GM12875 (cell line): ENCODE results near the gene NPL.

Experiments used
- H3K4me3 ChIP-seq: one replicate; pipeline ENCODE4 v1.5.1; 2011; ENCODE audit warnings: low read depth, low read length, control low read depth
- CTCF ChIP-seq: IDR thresholded peaks from 2 replicates; pipeline ENCODE4 v1.5.1; 2011; ENCODE audit warnings: low read depth, mild to moderate bottlenecking, control low read depth, inconsistent platforms, low read length, moderate library complexity, borderline replicate concordance; ENCODE audit not compliant: insufficient read depth

NPL gene

DNA sequence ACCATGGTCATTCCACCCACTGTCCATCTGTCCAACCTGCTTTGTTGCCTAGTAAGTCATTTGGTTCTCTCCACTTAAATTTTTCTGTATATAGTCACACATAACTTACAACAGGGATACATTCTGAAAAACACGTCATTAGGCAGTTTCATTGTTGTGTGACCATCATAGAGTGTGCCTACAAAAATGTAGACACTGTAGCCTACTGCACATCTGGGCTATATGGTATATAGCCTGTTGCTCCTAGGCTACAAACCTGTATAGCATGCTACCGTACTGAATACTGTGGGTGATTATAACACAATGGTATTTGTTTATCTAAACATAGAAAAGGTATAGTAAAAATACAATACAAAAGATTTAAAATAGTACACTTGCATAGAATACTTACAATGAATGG lies 10.0 kb upstream of the NPL start:
- no peak for TF ChIP-seq CTCF
- H3K4me3 ChIP-seq: no peak overlapping the region

- peak; percentile 84 for TF ChIP-seq CTCF
- no peak overlapping the region for H3K4me3 ChIP-seq
These were observed 7.6 kb upstream of the NPL start for GRCh38 chr1:182781841-182782586.

GRCh38 chr1:182782587-182782913 lies 7.0 kb upstream of the NPL start:
- no peak for TF ChIP-seq CTCF
- H3K4me3 ChIP-seq: no peak overlapping the region

DNA sequence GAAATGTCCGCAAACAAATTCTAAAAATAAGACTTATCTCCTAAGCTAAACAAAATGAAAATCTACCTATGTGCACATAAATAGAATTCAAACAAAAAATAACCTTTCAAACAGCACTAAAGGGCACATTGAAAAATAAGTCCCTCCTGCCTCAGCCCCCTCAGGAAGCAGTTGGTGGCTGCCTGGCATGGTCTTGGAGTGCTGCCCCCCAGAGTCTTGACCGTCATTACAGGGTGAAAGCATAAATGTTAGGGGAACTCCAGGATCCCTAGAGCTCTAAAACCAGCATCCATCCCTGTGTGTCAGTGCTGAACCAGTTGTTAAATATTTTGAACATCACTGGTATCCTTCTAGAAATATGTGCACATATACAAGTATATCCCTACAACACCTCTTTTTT lies 6.5 kb upstream of the NPL start:
- H3K4me3 ChIP-seq: no peak overlapping the region
- TF ChIP-seq CTCF: peak; percentile 16; the same call in 1 of the 2 replicates

- H3K4me3 ChIP-seq: no peak overlapping the region
These were observed 4.9 kb upstream of the NPL start for GRCh38 chr1:182784556-182785171.

DNA sequence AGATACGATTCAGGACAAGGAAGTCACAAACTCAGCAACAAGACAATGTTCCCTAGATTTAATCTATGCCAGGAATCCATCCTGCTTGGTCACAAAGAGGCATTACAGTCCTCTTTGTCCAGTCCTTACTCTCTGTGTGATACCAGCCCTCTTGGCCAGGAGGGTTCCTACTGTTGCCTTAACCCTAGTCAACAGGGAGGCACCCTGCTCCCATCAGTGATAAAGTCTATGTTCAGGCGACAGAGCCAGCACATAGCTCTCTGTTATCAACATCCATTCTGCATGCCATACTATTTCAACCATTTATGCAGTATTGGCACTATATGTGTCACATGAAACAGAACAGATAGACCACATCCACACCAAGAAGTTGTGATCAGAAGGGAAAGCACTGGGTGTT lies 4.4 kb upstream of the NPL start:
- TF ChIP-seq CTCF: no peak

More at GRCh38 chr1:182784556-182785171, 4.9 kb upstream of the NPL start:
- TF ChIP-seq CTCF: peak; percentile 70

More for the DNA sequence above, 4.4 kb upstream of the NPL start:
- no peak overlapping the region for H3K4me3 ChIP-seq
